Smooth muscle cell (in vitro differentiated cells): Measurements from ENCODE around the gene MED12L. TPM values are rescaled to one million over a fixed set of nuclear protein-coding genes. Genes with fewer than 3 reads are reported as not detected.

Source experiments
- DNase-seq: peaks from one replicate; lab custom pipeline; 2025; ENCODE audit not compliant: unreplicated experiment; lab: John Stamatoyannopoulos, UW
- H2AFZ ChIP-seq: fragments of 200-600 bp; sonication (generic); 2 replicates; pipeline ENCODE4 v1.6.0; 2016; ENCODE audit warnings: antibody characterized with exemption, low read depth, mild to moderate bottlenecking
- H3F3A ChIP-seq: fragments of 200-600 bp; sonication (generic); 2 replicates; pipeline ENCODE4 v1.6.0; 2017; ENCODE audit warnings: antibody characterized with exemption, low read depth
- H3K27ac ChIP-seq: fragments of 200-600 bp; sonication (generic); 2 replicates; pipeline ENCODE4 v1.5.1; 2016; ENCODE audit warnings: low read depth, mild to moderate bottlenecking
- H3K27me3 ChIP-seq: fragments of 200-600 bp; sonication (generic); 2 replicates; pipeline ENCODE4 v1.6.1; 2016; ENCODE audit warnings: low read depth, mild to moderate bottlenecking
- H3K36me3 ChIP-seq: fragments of 200-600 bp; sonication (generic); 2 replicates; pipeline ENCODE4 v1.5.1; 2016; ENCODE audit warnings: low read depth
- H3K4me1 ChIP-seq: fragments of 200-600 bp; sonication (generic); 2 replicates; pipeline ENCODE4 v1.5.1; 2016; ENCODE audit warnings: low read depth
- H3K4me2 ChIP-seq: fragments of 200-600 bp; sonication (generic); 2 replicates; pipeline ENCODE4 v1.6.0; 2016; ENCODE audit warnings: mild to moderate bottlenecking
- H3K4me3 ChIP-seq: fragments of 200-600 bp; sonication (generic); 2 replicates; pipeline ENCODE4 v1.5.1; 2016; ENCODE audit warnings: mild to moderate bottlenecking
- H3K79me2 ChIP-seq: fragments of 200-600 bp; sonication (generic); 2 replicates; pipeline ENCODE4 v1.6.0; 2016; ENCODE audit warnings: low read depth, mild to moderate bottlenecking
- H3K9ac ChIP-seq: fragments of 200-600 bp; sonication (generic); 2 replicates; pipeline ENCODE4 v1.6.0; 2016; ENCODE audit warnings: low read depth
- H3K9me3 ChIP-seq: fragments of 200-600 bp; sonication (generic); replicated peaks from 2 replicates; pipeline ENCODE4 v1.5.1; 2016; ENCODE audit warnings: low read depth
- H4K20me1 ChIP-seq: fragments of 200-600 bp; sonication (generic); 2 replicates; pipeline ENCODE4 v1.6.0; 2016; ENCODE audit warnings: low read depth
- WGBS: methylation state at CpG from one replicate; pipeline ENCODE4 v1.1.7; 2016; ENCODE audit warnings: low lambda C conversion rate; 5-methylcytosine and 5-hydroxymethylcytosine counted together
- polyA plus RNA-seq: library from polyadenylated mRNA; unstranded; fragments of >200 nt; fragmentation: Nextera tagmentation; extraction: Ambion mirVana; gene quantifications from 2 replicates; pipeline ENCODE4 v1.2.1, GENCODE V29; 2016
- total RNA-seq: library from RNA; depleted of rRNA; stranded (reverse); fragments of >200 nt; gene quantifications from 2 replicates; pipeline ENCODE4 v1.2.3, GENCODE V29; 2014
- TF ChIP-seq, protein P1 (sequence below): fragments of 200-600 bp; sonication (generic); IDR thresholded peaks from 2 replicates; pipeline ENCODE4 v1.5.1; 2017; ENCODE audit warnings: borderline replicate concordance, mild to moderate bottlenecking, antibody characterized with exemption; ENCODE audit not compliant: insufficient read depth, poor library complexity, severe bottlenecking

The MED12L gene
- total and polyA plus RNA-seq, 2 experiments from 2014 or later: 0.26 to 1.5 TPM

DNA sequence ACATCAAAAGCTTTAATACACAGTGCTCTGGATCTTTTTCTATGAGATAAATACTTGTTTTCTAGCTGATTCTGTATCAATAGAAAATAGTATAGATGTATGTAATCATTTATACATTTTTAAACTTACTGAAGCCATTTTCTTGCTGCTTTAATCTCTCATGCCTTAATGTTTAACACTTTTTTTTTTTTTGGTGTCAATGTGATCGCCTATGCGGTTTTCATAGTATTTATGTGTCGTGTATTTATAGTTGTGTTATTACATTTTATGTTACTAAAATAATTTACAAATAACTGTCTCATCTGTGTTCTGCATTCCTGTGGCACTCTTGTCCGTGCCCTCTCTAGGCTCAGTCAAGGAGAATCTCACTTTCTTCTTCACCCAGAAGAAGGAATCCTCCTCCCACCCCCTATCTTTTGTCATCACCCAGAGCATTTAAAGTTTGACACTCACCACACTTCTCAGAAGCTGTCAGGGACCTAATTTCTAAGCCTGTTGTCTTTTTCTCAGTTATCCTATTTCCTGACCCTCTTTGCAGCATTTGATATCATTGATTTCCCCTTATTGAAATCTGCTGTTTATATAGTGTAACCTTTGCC is 138.9 kb downstream of the MED12L start:
- Histone ChIP-seq H2AFZ (no peak overlapping the region), H3K36me3 (no peaks in the 10 kb centered on the region), H3K4me2 (no peak overlapping the region), H3K79me2 (no peaks in the 10 kb centered on the region), H3K27me3 (no peaks in the 10 kb centered on the region), H4K20me1 (no peaks in the 10 kb centered on the region), H3F3A (peaks cover 8% of the 10 kb centered on the region), H3K4me3 (no peak overlapping the region), H3K9me3 (no peaks in the 10 kb centered on the region), H3K9ac (no peak overlapping the region), H3K4me1 (peaks cover 11% of the 10 kb centered on the region), H3K27ac (no peak overlapping the region)
- no peak for DNase-seq
- TF ChIP-seq, protein P1, sequence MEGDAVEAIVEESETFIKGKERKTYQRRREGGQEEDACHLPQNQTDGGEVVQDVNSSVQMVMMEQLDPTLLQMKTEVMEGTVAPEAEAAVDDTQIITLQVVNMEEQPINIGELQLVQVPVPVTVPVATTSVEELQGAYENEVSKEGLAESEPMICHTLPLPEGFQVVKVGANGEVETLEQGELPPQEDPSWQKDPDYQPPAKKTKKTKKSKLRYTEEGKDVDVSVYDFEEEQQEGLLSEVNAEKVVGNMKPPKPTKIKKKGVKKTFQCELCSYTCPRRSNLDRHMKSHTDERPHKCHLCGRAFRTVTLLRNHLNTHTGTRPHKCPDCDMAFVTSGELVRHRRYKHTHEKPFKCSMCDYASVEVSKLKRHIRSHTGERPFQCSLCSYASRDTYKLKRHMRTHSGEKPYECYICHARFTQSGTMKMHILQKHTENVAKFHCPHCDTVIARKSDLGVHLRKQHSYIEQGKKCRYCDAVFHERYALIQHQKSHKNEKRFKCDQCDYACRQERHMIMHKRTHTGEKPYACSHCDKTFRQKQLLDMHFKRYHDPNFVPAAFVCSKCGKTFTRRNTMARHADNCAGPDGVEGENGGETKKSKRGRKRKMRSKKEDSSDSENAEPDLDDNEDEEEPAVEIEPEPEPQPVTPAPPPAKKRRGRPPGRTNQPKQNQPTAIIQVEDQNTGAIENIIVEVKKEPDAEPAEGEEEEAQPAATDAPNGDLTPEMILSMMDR: no peak
- WGBS: 73% methylated on average over 4 of the region's 4 CpGs

DNA sequence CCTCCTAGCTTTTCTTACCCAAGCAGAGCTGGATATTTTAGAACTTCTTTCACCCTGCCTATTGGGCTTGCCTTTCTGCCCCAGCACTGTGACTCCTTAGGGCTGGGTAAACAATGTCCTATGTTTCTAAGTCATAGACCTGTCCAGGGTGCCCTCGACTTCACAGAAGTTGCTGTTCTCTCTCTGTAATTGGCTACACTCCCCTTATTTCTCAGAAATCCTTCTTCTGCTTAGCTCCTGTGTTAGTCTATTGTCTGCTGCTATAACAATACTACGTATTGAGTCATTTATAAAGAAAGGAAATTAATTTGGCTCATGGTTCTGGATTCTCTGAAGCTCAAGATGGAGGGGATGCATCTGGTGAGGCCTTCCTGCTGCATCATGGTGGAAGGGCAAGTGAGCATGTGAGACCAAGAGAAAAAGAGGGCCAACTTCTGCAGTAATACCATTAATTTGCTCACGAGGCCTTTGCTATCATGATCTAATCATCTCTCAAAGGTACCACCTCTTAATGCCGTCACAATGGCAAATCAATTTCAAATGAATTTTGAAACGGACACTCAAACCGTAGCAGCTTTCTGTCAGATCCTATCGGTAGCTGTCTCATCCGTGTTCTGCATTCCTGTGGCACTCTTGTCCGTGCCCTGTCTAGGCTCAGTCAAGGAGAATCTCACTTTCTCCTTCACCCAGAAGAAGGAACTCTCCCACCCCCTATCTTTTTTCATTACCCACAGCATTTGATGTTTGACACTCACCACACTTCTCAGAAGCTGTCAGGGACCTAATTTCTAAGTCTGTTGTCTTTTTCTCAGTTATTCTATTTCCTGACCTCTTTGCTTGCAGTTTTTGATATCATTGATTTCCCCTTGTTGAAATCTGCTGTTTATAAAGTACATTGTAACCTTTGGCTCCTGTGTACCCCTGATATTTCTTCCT is 139.8 kb downstream of the MED12L start:
- peak overlapping the region; percentile 20 for H3K4me2 ChIP-seq
- no peaks in the 10 kb centered on the region for H4K20me1 ChIP-seq
- H3K9ac ChIP-seq: no peak overlapping the region
- H3K9me3 ChIP-seq: no peaks in the 10 kb centered on the region
- H3K36me3 ChIP-seq: no peaks in the 10 kb centered on the region
- H2AFZ ChIP-seq: no peak overlapping the region
- H3K27ac ChIP-seq: peak overlapping the region; percentile 15
- WGBS: 58% methylated on average over 9 of the region's 9 CpGs
- no peak for DNase-seq
- TF ChIP-seq, protein P1: no peak
- H3K79me2 ChIP-seq: no peaks in the 10 kb centered on the region
- peaks cover 5% of the 10 kb centered on the region for H3F3A ChIP-seq
- no peak overlapping the region for H3K4me3 ChIP-seq
- peaks cover 11% of the 10 kb centered on the region for H3K4me1 ChIP-seq
- no peaks in the 10 kb centered on the region for H3K27me3 ChIP-seq

DNA sequence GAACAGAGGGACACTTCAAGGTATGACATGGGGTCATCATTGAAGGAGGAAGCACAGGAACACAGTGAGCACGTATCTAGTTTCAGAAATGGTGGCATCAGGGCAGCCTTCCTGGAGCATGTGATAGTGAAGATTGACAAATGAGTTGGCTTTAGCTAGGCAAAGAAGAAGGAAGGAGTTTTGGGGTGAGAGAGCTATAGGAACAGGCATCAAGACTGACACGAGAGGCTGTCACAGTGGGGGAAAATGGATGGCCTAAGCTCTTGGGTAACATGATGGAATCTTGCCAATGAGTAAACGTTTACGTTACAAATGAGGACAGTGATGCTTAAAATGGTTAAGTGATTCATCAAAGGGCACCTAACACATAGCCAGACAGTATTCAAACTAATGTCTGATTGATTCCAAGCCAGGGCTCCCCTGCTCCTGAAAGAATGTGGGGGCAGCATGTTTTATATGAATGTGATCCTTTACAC is 140.7 kb downstream of the MED12L start:
- Histone ChIP-seq H3K4me3 (no peak overlapping the region), H3K27me3 (no peaks in the 10 kb centered on the region), H3K36me3 (no peaks in the 10 kb centered on the region), H3K27ac (peak overlapping the region; percentile 15), H3K9me3 (no peaks in the 10 kb centered on the region), H3K9ac (no peak overlapping the region), H3K79me2 (no peaks in the 10 kb centered on the region), H2AFZ (no peak overlapping the region), H3K4me2 (peak overlapping the region; percentile 20), H3K4me1 (peaks cover 11% of the 10 kb centered on the region), H3F3A (peaks cover 5% of the 10 kb centered on the region), H4K20me1 (no peaks in the 10 kb centered on the region)
- TF ChIP-seq, protein P1: no peak
- WGBS: 30% methylated on average over 4 of the region's 4 CpGs
- no peak for DNase-seq
